Keratinocyte (primary cell): ENCODE measurements around the gene FLYWCH2. TPM values are rescaled to one million over a fixed set of nuclear protein-coding genes. Genes with fewer than 3 reads are reported as not detected.

Experiments
- DNase-seq: peaks from one replicate; pipeline ENCODE4 v3.0.0-alpha.2; 2011; ENCODE audit warnings: low read depth, missing footprints, low spot score
- FAIRE-seq: peaks from 2 replicates; lab custom pipeline; 2011; peaks lifted over from hg19 to GRCh38; lab: Jason Lieb, UNC
- H2AFZ ChIP-seq: 2 replicates; pipeline ENCODE4 v1.6.0; 2012; ENCODE audit warnings: low read length, control low read depth, inconsistent platforms; ENCODE audit not compliant: control insufficient read depth
- H3K27ac ChIP-seq: 2 replicates; pipeline ENCODE4 v1.5.1; 2011; ENCODE audit warnings: low read length; ENCODE audit not compliant: control insufficient read depth, insufficient read depth
- H3K27me3 ChIP-seq: 3 replicates; pipeline ENCODE4 v1.6.0; 2011; ENCODE audit warnings: low read length; ENCODE audit not compliant: control insufficient read depth, insufficient read depth; ENCODE audit errors: extremely low read depth
- H3K36me3 ChIP-seq, 2 experiments: 2 replicates in 1 of 2; 3 replicates in 1 of 2; pipeline ENCODE4 v1.5.1; 2011; ENCODE audit warnings: low read length in 2 of 2, mild to moderate bottlenecking in 1 of 2; ENCODE audit not compliant: control insufficient read depth in 2 of 2, insufficient read depth in 2 of 2; ENCODE audit errors: extremely low read depth in 1 of 2
- H3K4me1 ChIP-seq: 3 replicates; pipeline ENCODE4 v1.5.1; 2011; ENCODE audit warnings: low read length; ENCODE audit not compliant: control insufficient read depth, insufficient read depth; ENCODE audit errors: extremely low read depth
- H3K4me2 ChIP-seq: 3 replicates; pipeline ENCODE4 v1.6.0; 2011; ENCODE audit warnings: low read depth, low read length; ENCODE audit not compliant: control insufficient read depth, insufficient read depth; ENCODE audit errors: extremely low read depth
- H3K4me3 ChIP-seq, 3 experiments: fragments of 200-600 bp in 1 of 3; sonication (generic) in 1 of 3; 2 replicates in 2 of 3; 3 replicates in 1 of 3; pipeline ENCODE4 v1.5.1; 2011 to 2016; ENCODE audit warnings: low read length in 3 of 3, mild to moderate bottlenecking in 3 of 3, control low read depth in 2 of 3, inconsistent platforms in 1 of 3, low read depth in 1 of 3, mixed read lengths in 1 of 3, mixed run types in 1 of 3, moderate library complexity in 1 of 3; ENCODE audit not compliant: control insufficient read depth in 2 of 3, insufficient read depth in 2 of 3; ENCODE audit errors: extremely low read depth in 1 of 3
- H3K79me2 ChIP-seq: 2 replicates; pipeline ENCODE4 v1.6.0; 2012; ENCODE audit warnings: low read length; ENCODE audit not compliant: control insufficient read depth, insufficient read depth
- H3K9ac ChIP-seq: 3 replicates; pipeline ENCODE4 v1.6.0; 2011; ENCODE audit warnings: low read length; ENCODE audit not compliant: control insufficient read depth, insufficient read depth; ENCODE audit errors: extremely low read depth
- H3K9me1 ChIP-seq: 3 replicates; pipeline ENCODE4 v1.6.0; 2011; ENCODE audit warnings: low read length; ENCODE audit not compliant: control insufficient read depth, insufficient read depth; ENCODE audit errors: extremely low read depth
- H3K9me3 ChIP-seq: 2 replicates; pipeline ENCODE4 v1.5.1; 2012; ENCODE audit warnings: low read depth, low read length; ENCODE audit not compliant: control insufficient read depth
- H4K20me1 ChIP-seq: 3 replicates; pipeline ENCODE4 v1.6.0; 2011; ENCODE audit warnings: low read length; ENCODE audit not compliant: control insufficient read depth, insufficient read depth; ENCODE audit errors: extremely low read depth
- EZH2 ChIP-seq: IDR thresholded peaks from one replicate; pipeline ENCODE4 v1.6.1; 2012; ENCODE audit warnings: inconsistent platforms, mild to moderate bottlenecking, low read length, moderate library complexity
- dilution Hi-C: fragments of 300-500 bp; cut with MboI; formaldehyde crosslinking; loops from one replicate; pipeline ENCODE4 v1.7.0; 2020; ENCODE audit warnings: low sequenced_read_pairs; ENCODE audit not compliant: extremely low pct_ligation_motif_present
- polyA plus RNA-seq, 5 experiments: library from polyadenylated mRNA; depleted of rRNA in 3 of 5; stranded (reverse) in 3 of 5; stranded (forward) in 1 of 5; unstranded in 1 of 5; fragments of >200 nt; gene quantifications; 1 replicate in 1 of 5; 2 replicates in 3 of 5; 3 replicates in 1 of 5; pipeline versions ENCODE4 v1.2.1 to v1.2.3, GENCODE V29; 2011 to 2012; ENCODE audit warnings: missing spikeins in 2 of 5, low read depth in 1 of 5, low replicate concordance in 1 of 5
- TF ChIP-seq, protein P1 (sequence below), 3 experiments: IDR thresholded peaks in 1 of 3; conservative IDR thresholded peaks in 1 of 3; optimal IDR thresholded peaks in 1 of 3; 2 replicates in 2 of 3; 3 replicates in 1 of 3; pipeline versions ENCODE3 to v1.5.1; 2011; ENCODE audit warnings: low read length in 3 of 3, mild to moderate bottlenecking in 3 of 3, moderate library complexity in 2 of 3, control low read depth in 1 of 3, inconsistent platforms in 1 of 3; ENCODE audit not compliant: insufficient read depth in 2 of 3; ENCODE audit errors: extremely low read depth in 1 of 3

FLYWCH2 gene
- polyA plus RNA-seq, 1 donor (not counting 4 experiments of a cell fraction or from before 2014, with no cell fraction given): 10.1 TPM

DNA sequence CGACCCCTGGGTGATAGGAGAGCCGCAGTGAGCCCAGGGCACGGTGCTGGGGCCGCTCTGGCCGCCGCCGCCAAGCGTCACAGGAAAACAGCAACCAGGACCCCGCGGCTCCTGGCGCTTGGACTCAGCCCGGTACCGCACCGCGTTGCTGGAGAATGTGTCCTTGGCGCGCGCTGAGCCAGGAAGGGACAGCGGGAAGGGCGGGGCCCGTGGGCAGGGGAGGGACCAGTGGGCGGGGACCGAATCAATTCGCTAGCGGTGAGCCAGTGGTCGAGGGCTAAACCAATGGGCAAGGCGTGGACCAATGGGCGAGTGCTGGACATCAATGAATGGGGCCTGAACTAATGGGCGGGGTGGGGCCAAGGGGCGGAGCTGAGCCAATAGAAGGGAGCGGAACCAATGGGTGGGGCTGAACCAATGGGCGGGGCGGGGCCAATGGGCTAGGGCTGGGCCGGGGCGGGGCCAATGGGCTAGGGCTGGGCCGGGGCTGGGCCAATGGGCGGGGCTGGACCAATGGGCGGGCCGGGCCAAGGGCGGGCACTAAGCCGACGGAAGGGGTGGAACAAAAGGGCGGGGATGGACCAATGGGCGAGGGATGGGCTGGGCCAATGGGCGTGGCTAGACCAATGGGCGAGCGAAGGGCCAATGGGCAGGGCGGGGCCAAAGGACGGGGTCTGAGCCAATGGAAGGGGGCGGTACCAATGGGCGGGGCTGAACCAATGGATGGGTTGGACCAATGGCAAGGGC, 22.4 kb downstream of the FLYWCH2 start:
- Histone ChIP-seq H3K4me3 (peak overlapping the region; percentile 67 to 94 (median 75)), H3K79me2 (no peaks in the 10 kb centered on the region), H3K4me2 (peak overlapping the region; percentile 81), H3K9me1 (no peaks in the 10 kb centered on the region), H3K4me1 (peaks cover 11% of the 10 kb centered on the region), H3K9ac (peak overlapping the region; percentile 86), H3K27me3 (no peaks in the 10 kb centered on the region), H2AFZ (peak overlapping the region; percentile 5), H4K20me1 (no peaks in the 10 kb centered on the region), H3K9me3 (no peaks in the 10 kb centered on the region), H3K27ac (peak overlapping the region; percentile 59), H3K36me3 (no peaks in the 10 kb centered on the region)
- FAIRE-seq (peak; percentile 79), DNase-seq (peak; percentile 98)
- dilution Hi-C loops: no loop called here
- TF ChIP-seq EZH2: no peak
- TF ChIP-seq, protein P1, sequence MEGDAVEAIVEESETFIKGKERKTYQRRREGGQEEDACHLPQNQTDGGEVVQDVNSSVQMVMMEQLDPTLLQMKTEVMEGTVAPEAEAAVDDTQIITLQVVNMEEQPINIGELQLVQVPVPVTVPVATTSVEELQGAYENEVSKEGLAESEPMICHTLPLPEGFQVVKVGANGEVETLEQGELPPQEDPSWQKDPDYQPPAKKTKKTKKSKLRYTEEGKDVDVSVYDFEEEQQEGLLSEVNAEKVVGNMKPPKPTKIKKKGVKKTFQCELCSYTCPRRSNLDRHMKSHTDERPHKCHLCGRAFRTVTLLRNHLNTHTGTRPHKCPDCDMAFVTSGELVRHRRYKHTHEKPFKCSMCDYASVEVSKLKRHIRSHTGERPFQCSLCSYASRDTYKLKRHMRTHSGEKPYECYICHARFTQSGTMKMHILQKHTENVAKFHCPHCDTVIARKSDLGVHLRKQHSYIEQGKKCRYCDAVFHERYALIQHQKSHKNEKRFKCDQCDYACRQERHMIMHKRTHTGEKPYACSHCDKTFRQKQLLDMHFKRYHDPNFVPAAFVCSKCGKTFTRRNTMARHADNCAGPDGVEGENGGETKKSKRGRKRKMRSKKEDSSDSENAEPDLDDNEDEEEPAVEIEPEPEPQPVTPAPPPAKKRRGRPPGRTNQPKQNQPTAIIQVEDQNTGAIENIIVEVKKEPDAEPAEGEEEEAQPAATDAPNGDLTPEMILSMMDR (optimal IDR thresholded peaks at IDR 0.05 in 1 of 3, IDR thresholded peaks at IDR 0.05 in 1 of 3, conservative IDR thresholded peaks at IDR 0.05 in 1 of 3; ENCODE audit: extremely low read depth in 1 of 3, insufficient read depth in 2 of 3, low read length in 3 of 3): no peak

DNA sequence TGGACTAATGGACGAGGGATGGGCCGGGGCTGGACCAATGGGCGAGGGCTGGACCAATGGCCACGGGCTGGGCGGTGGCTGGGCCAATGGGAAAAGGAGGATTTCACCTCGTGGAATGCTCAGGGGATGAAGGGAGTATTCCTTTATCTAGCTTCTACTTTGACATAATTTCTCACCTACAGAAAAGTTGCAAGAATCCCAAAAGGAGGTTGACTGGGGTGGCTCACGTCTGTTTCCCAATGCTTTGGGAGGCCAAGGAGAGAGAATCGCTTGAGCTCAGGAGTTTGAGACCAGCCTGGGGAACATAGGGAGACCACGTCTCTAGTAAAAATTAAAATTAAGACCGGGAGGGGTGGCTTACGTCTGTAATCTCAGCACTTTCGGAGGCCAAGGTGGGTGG, 23.0 kb downstream of the FLYWCH2 start:
- Histone ChIP-seq H3K27me3 (no peaks in the 10 kb centered on the region), H3K9me3 (no peaks in the 10 kb centered on the region), H3K27ac (peak overlapping the region; percentile 13), H4K20me1 (no peaks in the 10 kb centered on the region), H3K36me3 (no peaks in the 10 kb centered on the region), H3K4me3 (no peak overlapping the region), H3K4me1 (peaks cover 11% of the 10 kb centered on the region), H3K79me2 (no peaks in the 10 kb centered on the region), H3K9ac (no peak overlapping the region), H2AFZ (no peak overlapping the region), H3K4me2 (peak overlapping the region; percentile 64), H3K9me1 (no peaks in the 10 kb centered on the region)
- TF ChIP-seq, protein P1 (optimal IDR thresholded peaks at IDR 0.05 in 1 of 3, IDR thresholded peaks at IDR 0.05 in 1 of 3, conservative IDR thresholded peaks at IDR 0.05 in 1 of 3; ENCODE audit: extremely low read depth in 1 of 3, insufficient read depth in 2 of 3, low read length in 3 of 3): no peak
- no peak for TF ChIP-seq EZH2
- dilution Hi-C loops: no loop called here
- FAIRE-seq: no peak
- no peak for DNase-seq
